Measurements from ENCODE around the gene KRTAP4-7. TPM values are rescaled to one million over a fixed set of nuclear protein-coding genes. Genes with fewer than 3 reads are reported as not detected.

KRTAP4-7 gene
- not detected in 2 replicates for total RNA-seq

GRCh38 chr17:41084100-41084856 lies at the start of gene KRTAP4-7:
KRTAP4-7 (plus strand) TSS chr17:41084150; CDS start chr17:41084207, 57 bp downstream.

GRCh38 chr17:41034346-41034935 lies 49.5 kb upstream of the KRTAP4-7 start, which contains the start of gene KRTAP1-3:
KRTAP1-3 (minus strand) TSS chr17:41034874; CDS start chr17:41034821, 53 bp downstream.

GRCh38 chr17:41040783-41041571 lies 43.0 kb upstream of the KRTAP4-7 start, which contains the start of gene KRTAP1-1:
KRTAP1-1 (minus strand) TSS chr17:41041450; CDS start chr17:41041397, 53 bp downstream.

GRCh38 chr17:41046735-41047465 lies 37.0 kb upstream of the KRTAP4-7 start, which contains the start of gene KRTAP2-1:
KRTAP2-1 (minus strand) TSS chr17:41047316; CDS start chr17:41047267, 49 bp downstream.

GRCh38 chr17:41055130-41055529 lies 28.8 kb upstream of the KRTAP4-7 start, which contains the start of gene KRTAP2-2:
KRTAP2-2 (minus strand) TSS chr17:41055230; CDS start chr17:41055211, 19 bp downstream.

GRCh38 chr17:41060052-41060604 lies 23.8 kb upstream of the KRTAP4-7 start, which contains the start of gene KRTAP2-3:
KRTAP2-3 (minus strand) TSS chr17:41060114; CDS start chr17:41060050, 64 bp downstream.

GRCh38 chr17:41065829-41066624 lies 17.9 kb upstream of the KRTAP4-7 start, which contains the start of gene KRTAP2-4:
KRTAP2-4 (minus strand) TSS chr17:41065879; CDS start chr17:41065845, 34 bp downstream.

GRCh38 chr17:41098042-41098441 lies 14.1 kb downstream of the KRTAP4-7 start, which contains the start of gene KRTAP4-8:
KRTAP4-8 (minus strand) TSS chr17:41098142; CDS start chr17:41098084, 58 bp downstream.

GRCh38 chr17:41101586-41102259 lies 17.8 kb downstream of the KRTAP4-7 start, which contains the start of gene KRTAP4-16:
KRTAP4-16 (minus strand) TSS chr17:41102209; CDS start chr17:41102209, 0 bp downstream.

GRCh38 chr17:41105347-41105746 lies 21.4 kb downstream of the KRTAP4-7 start, which contains the start of gene KRTAP4-9:
KRTAP4-9 (plus strand) TSS chr17:41105389; CDS start chr17:41105389, 0 bp downstream.

GRCh38 chr17:41117846-41118386 lies 34.0 kb downstream of the KRTAP4-7 start, which contains the start of gene KRTAP4-11:
KRTAP4-11 (minus strand) TSS chr17:41118373; CDS start chr17:41118315, 58 bp downstream.

GRCh38 chr17:41123991-41124371 lies 40.0 kb downstream of the KRTAP4-7 start, which contains the start of gene KRTAP4-12:
KRTAP4-12 (minus strand) TSS chr17:41124182; CDS start chr17:41124122, 60 bp downstream.

Other genes starting within 250 kb of the KRTAP4-7 start
- gene KRT12, start 216.9 kb upstream of the KRTAP4-7 start, total RNA-seq, result not detected in 2 replicates
- gene KRT20, start 198.9 kb upstream of the KRTAP4-7 start, total RNA-seq, result not detected in 2 replicates
- 0.28 TPM in 1 of 2 replicates, not detected in the other for gene KRT23, start 146.5 kb upstream of the KRTAP4-7 start, total RNA-seq
- not detected in 2 replicates for gene KRT39, start 117.2 kb upstream of the KRTAP4-7 start, total RNA-seq
- not detected in 2 replicates for gene KRT40, start 99.8 kb upstream of the KRTAP4-7 start, total RNA-seq
- gene KRTAP3-3, start 90.0 kb upstream of the KRTAP4-7 start, total RNA-seq, result not detected in 2 replicates
- not detected in 2 replicates for gene KRTAP3-2, start 84.2 kb upstream of the KRTAP4-7 start, total RNA-seq
- gene KRTAP3-1, start 75.0 kb upstream of the KRTAP4-7 start, total RNA-seq, result not detected in 2 replicates
- gene KRTAP1-5, start 56.9 kb upstream of the KRTAP4-7 start, total RNA-seq, result 0.23 and 0.30 TPM in 2 replicates
- not detected in 2 replicates for gene KRTAP1-4, start 54.0 kb upstream of the KRTAP4-7 start, total RNA-seq
- not detected in 2 replicates for gene KRTAP1-3, start 49.3 kb upstream of the KRTAP4-7 start, total RNA-seq
- gene KRTAP1-1, start 42.7 kb upstream of the KRTAP4-7 start, total RNA-seq, result not detected in 2 replicates
- not detected in 2 replicates for gene KRTAP2-1, start 36.8 kb upstream of the KRTAP4-7 start, total RNA-seq
- gene KRTAP2-2, start 28.9 kb upstream of the KRTAP4-7 start, total RNA-seq, result not detected in 2 replicates
- 0.65 TPM in 1 of 2 replicates, not detected in the other for gene KRTAP2-3, start 24.0 kb upstream of the KRTAP4-7 start, total RNA-seq
- not detected in 2 replicates for gene KRTAP2-4, start 18.3 kb upstream of the KRTAP4-7 start, total RNA-seq
- gene KRTAP4-8, start 14.0 kb downstream of the KRTAP4-7 start, total RNA-seq, result not detected in 2 replicates
- not detected in 2 replicates for gene KRTAP4-16, start 18.1 kb downstream of the KRTAP4-7 start, total RNA-seq
- gene KRTAP4-9, start 21.2 kb downstream of the KRTAP4-7 start, total RNA-seq, result not detected in 2 replicates
- not detected in 2 replicates for gene KRTAP4-11, start 34.2 kb downstream of the KRTAP4-7 start, total RNA-seq
- not detected in 2 replicates for gene KRTAP4-12, start 40.0 kb downstream of the KRTAP4-7 start, total RNA-seq
- not detected in 2 replicates for gene KRTAP4-6, start 56.4 kb downstream of the KRTAP4-7 start, total RNA-seq
- gene KRTAP4-5, start 65.7 kb downstream of the KRTAP4-7 start, total RNA-seq, result not detected in 2 replicates
- not detected in 2 replicates for gene KRTAP4-4, start 76.6 kb downstream of the KRTAP4-7 start, total RNA-seq
- not detected in 2 replicates for gene KRTAP4-3, start 84.1 kb downstream of the KRTAP4-7 start, total RNA-seq
- not detected in 2 replicates for gene KRTAP4-2, start 94.1 kb downstream of the KRTAP4-7 start, total RNA-seq
- gene KRTAP4-1, start 100.8 kb downstream of the KRTAP4-7 start, total RNA-seq, result not detected in 2 replicates
- gene KRTAP9-1, start 105.7 kb downstream of the KRTAP4-7 start, total RNA-seq, result not detected in 2 replicates
- gene KRTAP9-2, start 142.5 kb downstream of the KRTAP4-7 start, total RNA-seq, result not detected in 2 replicates
- gene KRTAP9-3, start 148.3 kb downstream of the KRTAP4-7 start, total RNA-seq, result not detected in 2 replicates
- gene KRTAP9-8, start 153.8 kb downstream of the KRTAP4-7 start, total RNA-seq, result not detected in 2 replicates
- not detected in 2 replicates for gene KRTAP9-4, start 165.5 kb downstream of the KRTAP4-7 start, total RNA-seq
- gene KRTAP9-9, start 171.2 kb downstream of the KRTAP4-7 start, total RNA-seq, result not detected in 2 replicates
- gene KRTAP9-6, start 181.2 kb downstream of the KRTAP4-7 start, total RNA-seq, result not detected in 2 replicates
- gene KRTAP9-7, start 191.5 kb downstream of the KRTAP4-7 start, total RNA-seq, result not detected in 2 replicates
- not detected in 2 replicates for gene KRTAP29-1, start 218.7 kb downstream of the KRTAP4-7 start, total RNA-seq
- not detected in 2 replicates for gene KRTAP16-1, start 225.2 kb downstream of the KRTAP4-7 start, total RNA-seq
- not detected in 2 replicates for gene KRTAP17-1, start 231.6 kb downstream of the KRTAP4-7 start, total RNA-seq

Measured in smooth muscle cell of the umbilical artery (primary cell).